Body of pancreas (tissue), 4 donors: ENCODE results near the gene CLCF1.

Source experiments
- POLR2A ChIP-seq, 3 donors: fragments of 450-650 bp; IDR thresholded peaks; one replicate each; pipeline ENCODE4 v1.6.1; 2016; ENCODE audit warnings: antibody characterized with exemption in 3 of 3, mild to moderate bottlenecking in 2 of 3
- TF ChIP-seq, protein P1 (sequence below), 7 experiments: fragments of 450-650 bp in 4 of 7; fragments of 200-600 bp in 3 of 7; sonication (generic) in 3 of 7; IDR thresholded peaks; one replicate each; pipeline ENCODE4 v1.5.1; 2016 to 2019; ENCODE audit warnings: antibody characterized with exemption in 7 of 7

DNA sequence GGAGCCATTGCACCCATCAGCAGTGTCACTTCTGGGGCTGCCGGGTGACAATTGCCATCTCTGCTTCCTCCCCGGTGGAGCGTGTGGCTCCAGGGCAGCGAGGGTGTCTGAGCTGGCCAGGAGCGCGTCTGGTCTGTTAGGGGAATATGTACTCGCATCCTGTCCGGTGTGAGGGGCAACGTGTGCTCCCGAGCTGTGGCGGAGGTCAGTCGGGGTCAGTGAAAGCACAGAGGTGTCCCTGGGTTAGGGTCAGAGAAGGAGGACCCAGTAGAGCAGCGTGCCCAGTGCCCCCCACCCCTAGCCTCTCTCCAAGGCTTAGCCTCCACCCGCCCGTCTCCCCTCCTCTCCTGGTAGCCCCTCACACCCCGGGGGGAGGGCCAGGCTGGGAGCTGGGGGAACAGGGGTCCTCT, 1.5 kb downstream of the CLCF1 start:
- TF ChIP-seq, protein P1, sequence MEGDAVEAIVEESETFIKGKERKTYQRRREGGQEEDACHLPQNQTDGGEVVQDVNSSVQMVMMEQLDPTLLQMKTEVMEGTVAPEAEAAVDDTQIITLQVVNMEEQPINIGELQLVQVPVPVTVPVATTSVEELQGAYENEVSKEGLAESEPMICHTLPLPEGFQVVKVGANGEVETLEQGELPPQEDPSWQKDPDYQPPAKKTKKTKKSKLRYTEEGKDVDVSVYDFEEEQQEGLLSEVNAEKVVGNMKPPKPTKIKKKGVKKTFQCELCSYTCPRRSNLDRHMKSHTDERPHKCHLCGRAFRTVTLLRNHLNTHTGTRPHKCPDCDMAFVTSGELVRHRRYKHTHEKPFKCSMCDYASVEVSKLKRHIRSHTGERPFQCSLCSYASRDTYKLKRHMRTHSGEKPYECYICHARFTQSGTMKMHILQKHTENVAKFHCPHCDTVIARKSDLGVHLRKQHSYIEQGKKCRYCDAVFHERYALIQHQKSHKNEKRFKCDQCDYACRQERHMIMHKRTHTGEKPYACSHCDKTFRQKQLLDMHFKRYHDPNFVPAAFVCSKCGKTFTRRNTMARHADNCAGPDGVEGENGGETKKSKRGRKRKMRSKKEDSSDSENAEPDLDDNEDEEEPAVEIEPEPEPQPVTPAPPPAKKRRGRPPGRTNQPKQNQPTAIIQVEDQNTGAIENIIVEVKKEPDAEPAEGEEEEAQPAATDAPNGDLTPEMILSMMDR (IDR thresholded peaks at IDR 0.05): no peak
- no peak for TF ChIP-seq POLR2A (IDR thresholded peaks at IDR 0.05)
